Stimulated activated CD8-positive, alpha-beta memory T cell treated with anti-CD3 and anti-CD28 coated beads, Interleukin-2, amount 100 ng/mL, for 1 hour (primary cell): ENCODE data around the gene HACD2.

Source experiments
- DNase-seq, 2 donors: peaks; one replicate each; pipeline ENCODE4 v3.0.0-alpha.2; 2020; ENCODE audit warnings: low read depth in 2 of 2

HACD2 gene

GRCh38 chr3:123481722-123482457 is 103.0 kb downstream of the HACD2 start:
- no peak for DNase-seq

DNA sequence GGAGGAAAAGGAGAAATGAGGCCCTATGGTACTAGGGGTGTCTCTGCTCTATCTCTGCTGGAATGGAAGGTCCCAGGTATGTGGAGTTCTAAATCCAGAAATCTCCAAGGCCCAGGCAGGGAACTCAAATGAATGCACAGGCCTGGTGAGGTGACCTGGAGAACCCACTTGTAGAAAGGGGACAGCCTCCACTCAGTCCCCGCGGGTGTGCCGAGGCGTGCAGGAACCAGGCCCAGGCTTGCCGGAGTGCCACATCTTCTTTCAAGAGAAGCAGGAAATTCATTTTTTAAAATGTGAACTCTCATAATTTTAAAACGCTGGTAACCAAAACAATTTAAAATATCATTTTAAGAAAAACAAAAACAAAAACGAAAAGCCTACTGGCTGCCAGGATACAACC is 103.8 kb downstream of the HACD2 start:
- no peak for DNase-seq

DNA sequence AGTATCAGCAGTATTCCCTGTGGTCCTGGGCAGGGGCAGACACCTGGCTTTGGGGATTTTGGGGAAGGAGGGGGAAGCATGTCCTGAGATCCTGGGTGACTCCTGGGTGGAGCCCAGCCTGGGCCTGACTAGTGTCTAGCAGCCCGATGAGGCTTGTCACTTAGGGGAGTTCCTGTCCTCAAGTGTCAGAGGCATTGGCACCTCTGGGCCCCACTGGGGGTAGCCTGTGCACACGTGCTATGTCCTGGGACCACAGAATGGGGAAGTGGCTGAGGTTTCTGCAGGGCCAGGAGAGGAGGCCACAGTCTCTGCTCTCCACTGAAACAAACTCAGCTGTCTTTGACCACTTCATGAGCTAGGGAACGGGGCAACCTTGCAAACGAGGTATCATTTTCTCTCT is 104.4 kb downstream of the HACD2 start:
- no peak for DNase-seq

- DNase-seq = no peak
Observed at GRCh38 chr3:123479891-123480290, 105.0 kb downstream of the HACD2 start.

GRCh38 chr3:123478314-123478713 is 106.5 kb downstream of the HACD2 start:
- DNase-seq = no peak

DNA sequence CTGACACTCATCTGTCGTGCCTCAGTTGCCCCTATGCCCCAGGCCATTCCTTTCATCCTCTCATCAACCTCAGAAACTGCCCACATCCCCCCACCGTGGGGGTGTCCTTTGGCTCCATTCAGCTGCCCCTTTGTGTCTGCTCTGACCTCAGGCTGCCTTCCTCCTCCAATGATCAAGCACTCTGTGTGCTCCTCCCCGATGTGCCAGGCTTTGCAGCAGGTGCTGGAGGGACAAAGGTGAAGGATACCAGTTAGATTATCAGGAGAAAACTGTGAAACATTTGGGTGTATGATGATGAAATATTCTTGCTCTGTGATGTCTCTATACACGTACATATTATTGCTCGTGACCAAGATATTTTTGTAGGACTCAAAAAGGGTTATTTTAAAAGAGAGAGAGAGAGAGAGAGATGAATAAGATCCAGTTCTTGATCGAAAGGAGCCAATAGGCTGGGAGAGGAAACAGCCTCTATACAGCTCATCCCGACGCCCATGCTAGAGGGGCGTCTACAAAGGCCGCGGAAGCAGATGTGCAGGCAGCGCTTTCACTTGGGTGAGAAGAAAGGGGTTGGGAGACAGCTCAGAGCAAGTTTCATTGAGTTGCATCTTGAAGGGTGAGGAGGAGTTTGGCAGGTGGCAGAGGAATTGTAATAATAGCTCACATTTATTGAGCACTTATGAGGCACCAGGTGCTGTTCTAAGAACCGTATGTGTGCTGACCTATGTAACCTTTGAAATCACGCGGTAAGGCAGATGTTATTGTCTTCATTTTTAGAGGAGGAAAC is 107.7 kb downstream of the HACD2 start:
- no peak for DNase-seq

DNA sequence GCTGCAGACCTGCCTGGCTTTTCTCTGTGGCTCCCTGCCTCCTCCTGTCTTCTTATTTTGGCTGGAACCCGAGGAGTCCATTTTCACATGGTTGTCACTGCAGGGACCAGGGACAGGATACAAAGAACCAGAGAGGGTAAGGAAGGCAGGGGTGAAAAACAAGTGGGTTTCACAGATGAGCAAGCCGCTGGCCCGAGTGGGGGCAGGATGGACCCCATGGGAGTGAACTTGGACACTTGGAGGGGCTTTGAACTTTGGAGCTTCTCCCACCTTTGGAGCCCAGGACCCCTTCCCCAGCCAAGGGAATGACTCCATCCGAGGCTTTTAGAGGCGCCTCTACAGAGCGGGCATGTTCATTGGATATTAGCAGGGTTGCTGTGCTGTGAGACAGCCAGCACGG is 109.1 kb downstream of the HACD2 start:
- no peak for DNase-seq

- DNase-seq = no peak
Observed at GRCh38 chr3:123471106-123471505, 113.7 kb downstream of the HACD2 start.

GRCh38 chr3:123469323-123469995 is 115.4 kb downstream of the HACD2 start:
- DNase-seq = no peak

GRCh38 chr3:123467046-123467445 is 117.8 kb downstream of the HACD2 start:
- no peak for DNase-seq

DNA sequence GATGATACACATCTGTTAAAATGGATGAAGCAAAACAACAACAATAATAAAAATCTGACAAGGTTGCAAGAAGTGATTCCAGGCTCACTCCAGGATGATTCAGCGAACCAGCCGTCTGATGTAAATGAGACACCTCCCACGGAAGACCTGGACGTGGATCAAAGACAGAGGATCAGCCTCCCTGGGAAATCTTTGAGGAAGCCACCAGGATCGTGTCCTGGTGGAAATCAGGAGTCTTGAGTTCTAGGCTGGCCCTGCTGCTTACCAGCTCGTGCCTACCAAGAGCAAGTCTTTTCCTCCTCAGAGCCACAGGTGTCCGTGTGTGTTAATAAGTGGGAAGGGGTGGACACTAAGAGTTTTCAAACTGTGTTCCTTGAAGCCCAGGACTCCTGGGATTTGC is 120.6 kb downstream of the HACD2 start:
- no peak for DNase-seq

GRCh38 chr3:123459862-123460261 is 125.0 kb downstream of the HACD2 start:
- no peak for DNase-seq

DNA sequence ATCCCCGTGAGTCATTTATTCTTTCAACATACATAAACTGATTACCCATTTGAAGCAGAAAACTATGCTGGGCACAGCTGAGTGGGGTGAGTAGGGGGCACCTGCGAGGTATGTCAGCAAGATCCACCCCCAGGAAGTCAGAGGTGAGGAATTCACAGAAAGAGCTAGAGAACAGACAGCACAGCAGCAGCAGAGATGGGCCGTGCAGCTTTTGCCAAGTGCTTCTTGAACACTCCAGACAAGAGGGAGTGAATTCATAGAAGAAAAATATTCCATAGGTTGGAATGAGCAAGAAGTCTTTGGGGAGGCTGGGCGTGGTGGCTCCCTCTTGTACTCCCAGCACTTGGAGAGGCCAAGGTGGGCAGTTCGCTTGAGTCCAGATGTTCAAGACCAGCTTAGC is 126.6 kb downstream of the HACD2 start:
- DNase-seq = no peak

DNA sequence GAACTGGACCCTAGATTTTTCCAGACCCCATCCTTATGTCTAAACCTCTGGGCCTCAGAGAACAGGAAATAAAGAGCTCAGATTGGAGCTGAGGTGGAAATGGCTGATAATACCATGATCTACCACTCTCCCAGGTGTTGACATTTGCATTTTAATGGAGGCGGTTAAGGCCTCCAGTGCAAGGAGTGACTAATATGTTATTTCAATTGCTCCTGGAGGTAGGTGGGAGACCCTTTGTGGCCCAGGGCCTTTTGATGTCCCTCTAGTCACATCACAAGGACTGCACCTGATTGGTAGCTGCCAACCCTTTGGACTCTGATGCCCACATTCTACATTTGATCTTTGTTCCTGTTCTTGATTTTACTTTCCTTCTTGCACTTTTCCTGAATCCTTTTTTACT is 127.0 kb downstream of the HACD2 start:
- no peak for DNase-seq

DNA sequence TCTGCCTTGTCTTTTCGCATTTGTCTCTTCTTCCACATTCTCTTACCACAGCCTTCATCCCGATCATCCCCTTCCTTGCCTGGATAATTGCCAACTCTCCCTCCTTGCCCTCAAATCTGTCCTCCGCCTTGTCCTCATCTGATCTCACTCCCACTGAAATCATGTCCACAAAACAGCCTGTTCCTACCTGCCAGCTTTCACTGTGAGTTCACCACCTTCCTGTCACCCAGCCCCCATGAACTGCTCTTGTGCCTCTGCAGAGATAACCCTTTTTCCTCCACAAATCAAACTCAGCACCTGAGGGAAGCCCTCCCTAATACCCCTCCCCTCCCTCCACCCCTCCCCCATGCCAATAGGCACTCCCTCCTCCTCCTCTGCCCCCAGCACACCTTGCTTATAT is 131.2 kb downstream of the HACD2 start:
- DNase-seq = no peak

GRCh38 chr3:123451186-123451585 is 133.7 kb downstream of the HACD2 start:
- DNase-seq = no peak

GRCh38 chr3:123449997-123450604 is 134.8 kb downstream of the HACD2 start:
- no peak for DNase-seq

- no peak for DNase-seq
Observed at GRCh38 chr3:123449102-123449996, 135.5 kb downstream of the HACD2 start.

DNA sequence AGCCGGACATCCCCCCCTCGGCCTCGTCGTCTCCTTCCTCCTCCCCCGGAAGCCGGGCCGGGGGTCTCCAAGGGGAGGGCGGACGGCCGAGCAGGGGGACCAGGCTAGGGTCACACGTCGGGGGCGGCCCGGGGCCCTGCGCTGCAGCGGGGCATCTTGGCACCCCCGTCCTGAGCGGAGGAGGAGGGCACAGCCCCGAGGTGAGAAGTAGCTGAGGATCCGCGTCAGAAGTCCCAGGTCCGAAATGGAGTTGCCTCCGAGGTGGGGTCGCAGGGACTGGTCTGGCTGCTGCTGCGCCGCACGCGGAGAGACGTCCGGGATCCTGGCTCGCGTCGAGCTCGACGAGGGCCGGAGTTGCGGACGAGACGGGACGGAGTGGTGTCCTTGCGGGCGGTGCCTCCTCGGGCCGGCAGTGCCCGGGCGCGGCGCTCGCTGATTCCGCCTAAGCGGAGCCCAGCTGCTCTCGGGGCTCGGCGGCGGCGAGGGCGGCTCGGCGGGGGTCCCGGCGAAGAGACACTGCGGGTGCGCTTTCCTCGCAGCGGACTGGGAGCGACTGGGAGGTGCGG is 136.2 kb downstream of the HACD2 start, which contains the start of gene ADCY5:
Gene ADCY5 (minus strand): TSS at position 555 of the 566 bp plus-strand sequence. CDS start 545 bp downstream, at position 10.
- no peak for DNase-seq

GRCh38 chr3:123447749-123448517 is 136.9 kb downstream of the HACD2 start:
- DNase-seq = no peak
